Natural killer cell (primary cell): ENCODE data around the gene IFT81. TPM values are rescaled to one million over a fixed set of nuclear protein-coding genes. Genes with fewer than 3 reads are reported as not detected.

Experiments
- ATAC-seq, 3 donors: fragments of 150-1000 bp in 2 of 3; fragments of 200-7000 bp in 1 of 3; cut with Tn5 transposase; 1 replicate in 1 of 3; 2 replicates in 2 of 3; pipeline ENCODE4 v1.10.0; 2021; ENCODE audit warnings: mild to moderate bottlenecking in 2 of 3, moderate library complexity in 2 of 3
- DNase-seq, 2 donors: peaks; one replicate each; pipeline versions ENCODE4 v3.0.0 to v3.0.0-alpha.2; 2013 to 2021; ENCODE audit warnings: mixed read lengths in 1 of 2
- H3K27ac ChIP-seq: one replicate; pipeline ENCODE4 v1.5.1; 2013; ENCODE audit warnings: mild to moderate bottlenecking, low read length
- H3K27me3 ChIP-seq: one replicate; pipeline ENCODE4 v1.6.1; 2013; ENCODE audit warnings: low read length; ENCODE audit not compliant: control insufficient read depth, insufficient read depth
- H3K36me3 ChIP-seq: one replicate; pipeline ENCODE4 v1.6.1; 2013; ENCODE audit warnings: low read length; ENCODE audit not compliant: control insufficient read depth, insufficient read depth
- H3K4me1 ChIP-seq: one replicate; pipeline ENCODE4 v1.6.1; 2013; ENCODE audit warnings: low read length; ENCODE audit not compliant: control insufficient read depth, insufficient read depth
- H3K4me3 ChIP-seq: one replicate; pipeline ENCODE4 v1.5.1; 2013; ENCODE audit warnings: low read length
- H3K9me3 ChIP-seq: one replicate; pipeline ENCODE4 v1.6.1; 2013; ENCODE audit warnings: low read length; ENCODE audit not compliant: control insufficient read depth, insufficient read depth
- H3K27ac Mint-ChIP-seq, 2 donors: one replicate each; pipeline ENCODE4 v1.8.0; 2022; ENCODE audit warnings: mild to moderate bottlenecking in 2 of 2, mixed read lengths in 2 of 2, moderate library complexity in 1 of 2
- H3K27me3 Mint-ChIP-seq, 2 donors: one replicate each; pipeline ENCODE4 v1.8.0; 2022; ENCODE audit warnings: low read depth in 2 of 2, mixed read lengths in 2 of 2
- H3K36me3 Mint-ChIP-seq: one replicate; pipeline ENCODE4 v1.8.0; 2022; ENCODE audit warnings: mixed read lengths
- H3K4me1 Mint-ChIP-seq, 2 donors: one replicate each; pipeline ENCODE4 v1.8.0; 2022; ENCODE audit warnings: mixed read lengths in 2 of 2
- H3K4me3 Mint-ChIP-seq: one replicate; pipeline ENCODE4 v1.8.0; 2022; ENCODE audit warnings: mild to moderate bottlenecking, moderate library complexity, mixed read lengths
- H3K9me3 Mint-ChIP-seq, 2 donors: one replicate each; pipeline ENCODE4 v1.8.0; 2022; ENCODE audit warnings: mixed read lengths in 2 of 2
- CTCF ChIP-seq: fragments of 200-600 bp; IDR thresholded peaks from one replicate; pipeline ENCODE4 v1.8.0; 2022; ENCODE audit warnings: antibody characterized with exemption
- WGBS: methylation state at CpG from one replicate; pipeline ENCODE4 v1.1.7; 2013; ENCODE audit warnings: missing lambda C conversion rate; ENCODE audit not compliant: insufficient coverage; 5-methylcytosine and 5-hydroxymethylcytosine counted together
- intact Hi-C: fragments of 100-400 bp; cut with micrococcal nuclease; formaldehyde crosslinking; loops from one replicate; pipeline ENCODE4 v1.14.2; 2022
- total RNA-seq, 4 donors: library from RNA; stranded (reverse); fragments of 120-200 nt in 1 of 4; gene quantifications; one replicate each; pipeline versions ENCODE4 v1.2.3 to v1.2.4, GENCODE V29; 2013 to 2022

IFT81 gene
- total RNA-seq, 3 donors from 2014 or later (not counting 1 experiment from before 2014, with no cell fraction given), result 0.61 to 1.4 (median 0.80) TPM

- H3K9me3 ChIP-seq, result no peaks in the 10 kb centered on the region
- no peaks in the 10 kb centered on the region for H3K36me3 Mint-ChIP-seq
- H3K4me1 Mint-ChIP-seq, result no peaks in the 10 kb centered on the region
- intact Hi-C loops, result no loop called here
- 71% methylated on average over 5 of the region's 5 CpGs for whole genome bisulfite sequencing
- TF ChIP-seq CTCF, result no peak
- no peaks in the 10 kb centered on the region for H3K27me3 ChIP-seq
- no peak overlapping the region for H3K4me3 ChIP-seq
- no peaks in the 10 kb centered on the region for H3K36me3 ChIP-seq
- DNase-seq (no peak), ATAC-seq (no peak)
- H3K9me3 Mint-ChIP-seq, result no peaks in the 10 kb centered on the region
- no peak overlapping the region for H3K27ac Mint-ChIP-seq
- H3K4me3 Mint-ChIP-seq, result no peak overlapping the region
- H3K27me3 Mint-ChIP-seq, result peaks cover 7 to 22% of the 10 kb centered on the region in 2 donors
- H3K27ac ChIP-seq, result no peak overlapping the region
- no peaks in the 10 kb centered on the region for H3K4me1 ChIP-seq
Observed at GRCh38 chr12:110266381-110266960, 142.3 kb downstream of the IFT81 start.

GRCh38 chr12:110266980-110267620, 142.9 kb downstream of the IFT81 start:
- no peaks in the 10 kb centered on the region for H3K4me1 Mint-ChIP-seq
- H3K27ac Mint-ChIP-seq, result no peak overlapping the region
- H3K9me3 ChIP-seq, result no peaks in the 10 kb centered on the region
- H3K4me3 Mint-ChIP-seq, result no peak overlapping the region
- no peaks in the 10 kb centered on the region for H3K27me3 ChIP-seq
- H3K9me3 Mint-ChIP-seq, result no peaks in the 10 kb centered on the region
- H3K36me3 ChIP-seq, result no peaks in the 10 kb centered on the region
- 51% methylated on average over 8 of the region's 9 CpGs for WGBS
- no peak for TF ChIP-seq CTCF
- no peaks in the 10 kb centered on the region for H3K4me1 ChIP-seq
- peak in 1 of 3 donors; percentile 57 for ATAC-seq
- peaks cover 7 to 22% of the 10 kb centered on the region in 2 donors for H3K27me3 Mint-ChIP-seq
- no peak for DNase-seq
- intact Hi-C loops, result no loop called here
- H3K4me3 ChIP-seq, result no peak overlapping the region
- no peaks in the 10 kb centered on the region for H3K36me3 Mint-ChIP-seq
- no peak overlapping the region for H3K27ac ChIP-seq

Other genes starting within 250 kb of the IFT81 start
- 10 to 100 TPM; 48.6 to 52.8 (median 49.2) TPM for gene GLTP, start 243.8 kb upstream of the IFT81 start, total RNA-seq
- 10 to 100 TPM; 33.7 to 42.5 (median 38.7) TPM for gene TCHP, start 224.1 kb upstream of the IFT81 start, total RNA-seq
- 100 to 1,000 TPM in 2 of 3 donors, 10 to 100 TPM in 1; 98.8 to 118 (median 117) TPM for gene GIT2, start 128.0 kb upstream of the IFT81 start, total RNA-seq
- gene ANKRD13A, start 124.9 kb upstream of the IFT81 start, total RNA-seq, result 10 to 100 TPM; 74.9 to 93.6 (median 90.7) TPM
- 10 to 100 TPM in 2 of 3 donors, 1 to 10 TPM in 1; 9.9 to 12.1 (median 10.9) TPM for gene C12orf76, start 75.8 kb upstream of the IFT81 start, total RNA-seq
- 100 to 1,000 TPM; 118 to 140 (median 123) TPM for gene ATP2A2, start 156.9 kb downstream of the IFT81 start, total RNA-seq